OCI-LY7 (cell line): ENCODE measurements around the gene DPH1. TPM values are rescaled to one million over a fixed set of nuclear protein-coding genes. Genes with fewer than 3 reads are reported as not detected.
A peak's percentile ranks its signal among the peaks of the same experiment; 100 is the strongest.

Experiments used
- BruUV-seq: library from RNA; stranded (reverse); fragments of 400-500 nt; replicated peaks from 2 replicates; lab custom pipeline; 2021; lab: Mats Ljungman, UMichigan
- CTCF ChIA-PET: fragments of 300-600 bp; sonication (Branson Sonifier 250); formaldehyde crosslinking; loops from one replicate; lab custom pipeline; 2022; ENCODE audit warnings: antibody characterized with exemption; ENCODE audit not compliant: unreplicated experiment; lab: Charles Lee
- POLR2A ChIA-PET: fragments of 300-600 bp; sonication (Branson Sonifier 250); formaldehyde crosslinking; loops from one replicate; lab custom pipeline; 2022; ENCODE audit warnings: antibody characterized with exemption; lab: Charles Lee
- DNase-seq: peaks from one replicate; pipeline ENCODE4 v3.0.0-alpha.2; 2015; ENCODE audit warnings: low spot score
- H2AFZ ChIP-seq: fragments of 200-600 bp; sonication (generic), shearing (Covaris generic); 2 replicates; pipeline ENCODE4 v1.6.1; 2014; ENCODE audit warnings: mild to moderate bottlenecking, antibody characterized with exemption, low read length, moderate library complexity
- H3K27ac ChIP-seq: fragments of 200-600 bp; sonication (generic); 2 replicates; pipeline ENCODE4 v1.5.1; 2014; ENCODE audit warnings: mixed run types, low read depth, mild to moderate bottlenecking, moderate library complexity, low read length, inconsistent platforms; ENCODE audit not compliant: poor library complexity, severe bottlenecking
- H3K36me3 ChIP-seq: fragments of 200-600 bp; sonication (generic); 2 replicates; pipeline ENCODE4 v1.6.1; 2014; ENCODE audit warnings: mild to moderate bottlenecking, antibody characterized with exemption, low read length, moderate library complexity, mixed read lengths; ENCODE audit not compliant: insufficient read depth
- H3K4me1 ChIP-seq: fragments of 200-600 bp; sonication (generic); 2 replicates; pipeline ENCODE4 v1.5.1; 2014; ENCODE audit warnings: mild to moderate bottlenecking, low read length; ENCODE audit not compliant: insufficient read depth, poor library complexity, severe bottlenecking
- H3K4me2 ChIP-seq: fragments of 200-600 bp; sonication (generic); 2 replicates; pipeline ENCODE4 v1.6.1; 2014; ENCODE audit warnings: mild to moderate bottlenecking, low read length
- H3K4me3 ChIP-seq: fragments of 200-600 bp; sonication (generic); 2 replicates; pipeline ENCODE4 v1.5.1; 2014; ENCODE audit warnings: mild to moderate bottlenecking, low read depth, low read length; ENCODE audit not compliant: poor library complexity, severe bottlenecking
- H3K79me2 ChIP-seq: fragments of 200-600 bp; sonication (generic); 2 replicates; pipeline ENCODE4 v1.6.1; 2016; ENCODE audit warnings: low read depth, mild to moderate bottlenecking, low read length, moderate library complexity, mixed read lengths; ENCODE audit not compliant: insufficient read depth
- H3K9me2 ChIP-seq: fragments of 200-600 bp; sonication (generic); 2 replicates; pipeline ENCODE4 v1.6.1; 2016; ENCODE audit warnings: mild to moderate bottlenecking, low read length, mixed read lengths; ENCODE audit not compliant: insufficient read depth
- H3K9me3 ChIP-seq: fragments of 200-600 bp; sonication (generic); 2 replicates; pipeline ENCODE4 v1.6.1; 2014; ENCODE audit warnings: mild to moderate bottlenecking, mixed run types, low read length, mixed read lengths
- H4K20me1 ChIP-seq: fragments of 200-600 bp; sonication (generic); 2 replicates; pipeline ENCODE4 v1.6.1; 2014; ENCODE audit warnings: mild to moderate bottlenecking, antibody characterized with exemption, low read length, moderate library complexity, mixed read lengths; ENCODE audit not compliant: insufficient read depth
- EZH2phosphoT487 ChIP-seq: fragments of 200-600 bp; sonication (generic); IDR thresholded peaks from 2 replicates; pipeline ENCODE4 v1.6.1; 2018; ENCODE audit warnings: low read depth, borderline replicate concordance, mild to moderate bottlenecking, mixed run types, antibody characterized with exemption, low read length, moderate library complexity, mixed read lengths
- intact Hi-C: fragments of 100-400 bp; cut with micrococcal nuclease; formaldehyde crosslinking; loops from one replicate; pipeline ENCODE4 v1.10.0; 2022; ENCODE audit not compliant: unreplicated experiment
- total RNA-seq, 2 experiments: library from RNA; depleted of rRNA in 1 of 2; stranded (reverse); fragments of >200 nt in 1 of 2; shearing (Covaris generic) in 1 of 2; gene quantifications; 2 replicates each; pipeline ENCODE4 v1.2.3, GENCODE V29; 2014 to 2022
- TF ChIP-seq, protein P1 (sequence below): fragments of 200-600 bp; sonication (generic); conservative IDR thresholded peaks from 2 replicates; pipeline ENCODE4 v1.5.1; 2014; ENCODE audit warnings: mild to moderate bottlenecking, antibody characterized with exemption, low read length, moderate library complexity, mixed read lengths

Gene DPH1
- total RNA-seq, 2 experiments from 2014 or later: 26.5 to 35.1 TPM

DNA sequence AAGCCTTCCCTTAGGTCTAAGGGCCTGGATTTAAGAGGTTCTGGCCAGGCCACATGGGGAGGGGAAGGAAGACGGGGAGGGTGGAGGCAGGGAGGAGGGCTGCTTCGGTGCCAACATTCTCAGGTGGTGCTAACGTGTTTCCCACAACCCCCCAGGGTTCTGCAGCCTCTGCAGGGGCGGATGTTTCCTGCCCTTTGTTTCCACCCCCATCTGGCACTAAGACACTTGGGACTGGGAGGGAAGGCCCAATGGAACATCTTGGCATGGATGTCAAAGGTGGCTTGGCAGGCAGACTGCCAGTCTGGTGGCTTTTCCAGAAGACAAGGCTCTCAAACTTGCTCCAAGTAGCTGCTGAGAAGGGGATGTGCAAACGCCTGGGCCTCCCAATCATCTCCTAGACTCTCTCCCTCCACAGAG lies 37.7 kb downstream of the DPH1 start:
- Histone ChIP-seq H3K4me1 (peaks cover 28% of the 10 kb centered on the region), H3K9me3 (no peaks in the 10 kb centered on the region), H3K4me2 (no peak overlapping the region), H3K27ac (no peak overlapping the region), H2AFZ (no peak overlapping the region), H3K9me2 (no peaks in the 10 kb centered on the region), H3K4me3 (no peak overlapping the region), H4K20me1 (no peaks in the 10 kb centered on the region), H3K36me3 (no peaks in the 10 kb centered on the region), H3K79me2 (no peaks in the 10 kb centered on the region)
- TF ChIP-seq EZH2phosphoT487: no peak
- ChIA-PET CTCF (no interaction called here), POLR2A (no interaction called here)
- intact Hi-C loops: no loop called here
- no TSS peak for BruUV-seq
- no peak for DNase-seq

DNA sequence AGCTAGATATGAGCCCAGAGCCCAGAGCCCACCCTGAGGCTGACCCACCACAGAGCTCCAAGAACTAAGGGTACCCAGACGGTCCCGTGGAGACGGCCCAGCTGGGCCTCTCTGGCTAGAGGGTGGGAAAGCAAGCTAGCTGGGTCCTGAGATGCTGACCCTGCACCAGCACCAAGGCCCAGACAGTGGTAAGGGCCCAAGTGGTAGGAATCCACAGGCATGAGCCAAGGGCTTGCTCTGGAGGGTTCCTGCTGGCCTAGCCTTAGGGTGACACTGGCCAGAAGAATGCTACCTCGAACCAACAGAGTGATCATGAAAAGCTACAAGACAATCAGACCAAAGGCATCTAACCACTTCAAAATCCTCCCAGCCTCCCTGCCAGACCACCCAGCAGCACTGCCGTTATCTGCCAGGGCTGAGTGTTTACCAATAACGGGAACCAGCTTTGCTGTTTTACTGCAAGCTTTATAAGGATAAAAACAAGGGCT lies 38.1 kb downstream of the DPH1 start:
- H3K36me3 ChIP-seq: no peaks in the 10 kb centered on the region
- H3K4me2 ChIP-seq: no peak overlapping the region
- peaks cover 28% of the 10 kb centered on the region for H3K4me1 ChIP-seq
- TF ChIP-seq EZH2phosphoT487: no peak
- TF ChIP-seq, protein P1, sequence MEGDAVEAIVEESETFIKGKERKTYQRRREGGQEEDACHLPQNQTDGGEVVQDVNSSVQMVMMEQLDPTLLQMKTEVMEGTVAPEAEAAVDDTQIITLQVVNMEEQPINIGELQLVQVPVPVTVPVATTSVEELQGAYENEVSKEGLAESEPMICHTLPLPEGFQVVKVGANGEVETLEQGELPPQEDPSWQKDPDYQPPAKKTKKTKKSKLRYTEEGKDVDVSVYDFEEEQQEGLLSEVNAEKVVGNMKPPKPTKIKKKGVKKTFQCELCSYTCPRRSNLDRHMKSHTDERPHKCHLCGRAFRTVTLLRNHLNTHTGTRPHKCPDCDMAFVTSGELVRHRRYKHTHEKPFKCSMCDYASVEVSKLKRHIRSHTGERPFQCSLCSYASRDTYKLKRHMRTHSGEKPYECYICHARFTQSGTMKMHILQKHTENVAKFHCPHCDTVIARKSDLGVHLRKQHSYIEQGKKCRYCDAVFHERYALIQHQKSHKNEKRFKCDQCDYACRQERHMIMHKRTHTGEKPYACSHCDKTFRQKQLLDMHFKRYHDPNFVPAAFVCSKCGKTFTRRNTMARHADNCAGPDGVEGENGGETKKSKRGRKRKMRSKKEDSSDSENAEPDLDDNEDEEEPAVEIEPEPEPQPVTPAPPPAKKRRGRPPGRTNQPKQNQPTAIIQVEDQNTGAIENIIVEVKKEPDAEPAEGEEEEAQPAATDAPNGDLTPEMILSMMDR: no peak
- H3K9me3 ChIP-seq: no peaks in the 10 kb centered on the region
- no TSS peak for BruUV-seq
- no peak overlapping the region for H2AFZ ChIP-seq
- POLR2A ChIA-PET: no interaction called here
- H3K9me2 ChIP-seq: no peaks in the 10 kb centered on the region
- H3K4me3 ChIP-seq: no peak overlapping the region
- intact Hi-C loops: no loop called here
- no peaks in the 10 kb centered on the region for H4K20me1 ChIP-seq
- CTCF ChIA-PET: interaction anchor here (1.5 kb wide), 1 partner anchor 81 kb away, joined by 4 read pairs; no protein-coding TSS in a partner anchor
- no peaks in the 10 kb centered on the region for H3K79me2 ChIP-seq
- no peak for DNase-seq
- H3K27ac ChIP-seq: peak overlapping the region; percentile 16

DNA sequence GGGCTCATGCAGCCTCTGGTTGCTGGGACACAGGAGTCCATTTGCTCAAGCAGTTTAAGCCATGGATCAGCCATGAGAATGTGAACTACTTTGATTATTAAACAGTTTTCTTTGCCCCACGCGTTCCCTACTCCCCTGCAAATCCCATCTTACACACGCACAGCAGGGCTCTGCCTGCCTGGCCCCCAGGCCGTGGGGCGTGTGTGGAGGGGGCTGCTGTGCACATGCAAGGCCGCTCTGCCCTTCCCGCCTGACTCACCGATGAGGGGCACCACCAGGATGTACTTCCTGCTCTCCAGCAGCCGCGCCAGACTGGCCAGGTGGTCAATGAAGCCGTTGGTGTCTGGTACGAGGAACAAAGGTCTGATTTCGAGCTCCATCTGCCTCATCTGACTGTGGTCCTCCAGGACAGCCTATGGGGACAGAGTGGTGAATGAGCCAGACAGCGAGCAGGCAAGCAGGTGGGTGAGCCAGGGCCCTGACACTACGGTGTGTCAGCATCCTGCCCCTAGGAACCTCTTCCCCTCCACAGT lies 38.6 kb downstream of the DPH1 start:
- ChIA-PET CTCF (interaction anchor here (1.5 kb wide), 1 partner anchor 81 kb away, joined by 4 read pairs; no protein-coding TSS in a partner anchor), POLR2A (no interaction called here)
- H2AFZ ChIP-seq: no peak overlapping the region
- no peak overlapping the region for H3K4me2 ChIP-seq
- no peak for TF ChIP-seq EZH2phosphoT487
- TF ChIP-seq, protein P1: no peak
- H4K20me1 ChIP-seq: no peaks in the 10 kb centered on the region
- H3K27ac ChIP-seq: peak overlapping the region; percentile 16
- intact Hi-C loops: no loop called here
- peaks cover 25% of the 10 kb centered on the region for H3K4me1 ChIP-seq
- no peaks in the 10 kb centered on the region for H3K9me3 ChIP-seq
- H3K79me2 ChIP-seq: no peaks in the 10 kb centered on the region
- no peak overlapping the region for H3K4me3 ChIP-seq
- no peaks in the 10 kb centered on the region for H3K36me3 ChIP-seq
- BruUV-seq: no TSS peak
- H3K9me2 ChIP-seq: no peaks in the 10 kb centered on the region
- DNase-seq: peak; percentile 49
